Karpas-422 (cell line): Measurements from ENCODE around the gene STX4. TPM values are rescaled to one million over a fixed set of nuclear protein-coding genes. Genes with fewer than 3 reads are reported as not detected.

Source experiments
- DNase-seq: peaks from one replicate; pipeline ENCODE4 v3.0.0-alpha.2; 2015
- H2AFZ ChIP-seq: fragments of 200-600 bp; sonication (generic); 2 replicates; pipeline ENCODE4 v1.6.1; 2014; ENCODE audit warnings: antibody characterized with exemption, low read length, mixed read lengths
- H3K27ac ChIP-seq: fragments of 200-600 bp; sonication (generic); 2 replicates; pipeline ENCODE4 v1.5.1; 2014; ENCODE audit warnings: mild to moderate bottlenecking, low read length, moderate library complexity
- H3K27me3 ChIP-seq: fragments of 200-600 bp; sonication (generic); 2 replicates; pipeline ENCODE4 v1.6.1; 2014; ENCODE audit warnings: low read length, mixed read lengths
- H3K36me3 ChIP-seq: fragments of 200-600 bp; sonication (generic); 2 replicates; pipeline ENCODE4 v1.6.1; 2014; ENCODE audit warnings: low read length, mixed read lengths; ENCODE audit not compliant: insufficient read depth
- H3K4me1 ChIP-seq: fragments of 200-600 bp; sonication (generic); 2 replicates; pipeline ENCODE4 v1.6.1; 2014; ENCODE audit warnings: mild to moderate bottlenecking, low read length, mixed read lengths
- H3K4me2 ChIP-seq: fragments of 200-600 bp; sonication (generic); 2 replicates; pipeline ENCODE4 v1.6.1; 2014; ENCODE audit warnings: low read length, low read depth, mild to moderate bottlenecking; ENCODE audit not compliant: poor library complexity, severe bottlenecking
- H3K4me3 ChIP-seq: fragments of 200-600 bp; sonication (generic); 2 replicates; pipeline ENCODE4 v1.5.1; 2014; ENCODE audit warnings: mild to moderate bottlenecking, antibody characterized with exemption, low read length, mixed read lengths
- H3K79me2 ChIP-seq: fragments of 200-600 bp; sonication (generic); 2 replicates; pipeline ENCODE4 v1.6.1; 2014; ENCODE audit warnings: mild to moderate bottlenecking, low read length, mixed read lengths
- H3K9ac ChIP-seq: fragments of 200-600 bp; sonication (generic); 2 replicates; pipeline ENCODE4 v1.6.0; 2014; ENCODE audit warnings: low read length
- H3K9me2 ChIP-seq: fragments of 200-600 bp; sonication (generic), shearing (Covaris generic); replicated peaks from 2 replicates; pipeline ENCODE4 v1.6.0; 2014; ENCODE audit warnings: mild to moderate bottlenecking, low read length, moderate library complexity; ENCODE audit not compliant: insufficient read depth
- H3K9me3 ChIP-seq: fragments of 300-700, 200-600 bp; sonication (generic); 2 replicates; pipeline ENCODE4 v1.6.1; 2014; ENCODE audit warnings: low read length, mixed read lengths
- H4K20me1 ChIP-seq: fragments of 200-600 bp; sonication (generic); 2 replicates; pipeline ENCODE4 v1.6.1; 2014; ENCODE audit warnings: mild to moderate bottlenecking, antibody characterized with exemption, low read length, low read depth; ENCODE audit not compliant: insufficient read depth
- total RNA-seq: library from RNA; depleted of rRNA; stranded (reverse); fragments of >200 nt; shearing (Covaris generic); gene quantifications from 2 replicates; pipeline ENCODE4 v1.2.3, GENCODE V29; 2014; ENCODE audit warnings: low replicate concordance

STX4 gene
- total RNA-seq, 1 experiment from 2014 or later = 16.7 TPM

GRCh38 chr16:31003744-31004143 is 29.6 kb upstream of the STX4 start:
- no peaks in the 10 kb centered on the region for H4K20me1 ChIP-seq
- no peaks in the 10 kb centered on the region for H3K9me2 ChIP-seq
- H3K27ac ChIP-seq = no peak overlapping the region
- H2AFZ ChIP-seq = no peak overlapping the region
- H3K4me1 ChIP-seq = peaks cover 4% of the 10 kb centered on the region
- no peak overlapping the region for H3K4me2 ChIP-seq
- H3K4me3 ChIP-seq = no peak overlapping the region
- no peaks in the 10 kb centered on the region for H3K36me3 ChIP-seq
- no peaks in the 10 kb centered on the region for H3K9me3 ChIP-seq
- no peaks in the 10 kb centered on the region for H3K27me3 ChIP-seq
- no peak for DNase-seq
- H3K79me2 ChIP-seq = no peaks in the 10 kb centered on the region
- no peak overlapping the region for H3K9ac ChIP-seq

DNA sequence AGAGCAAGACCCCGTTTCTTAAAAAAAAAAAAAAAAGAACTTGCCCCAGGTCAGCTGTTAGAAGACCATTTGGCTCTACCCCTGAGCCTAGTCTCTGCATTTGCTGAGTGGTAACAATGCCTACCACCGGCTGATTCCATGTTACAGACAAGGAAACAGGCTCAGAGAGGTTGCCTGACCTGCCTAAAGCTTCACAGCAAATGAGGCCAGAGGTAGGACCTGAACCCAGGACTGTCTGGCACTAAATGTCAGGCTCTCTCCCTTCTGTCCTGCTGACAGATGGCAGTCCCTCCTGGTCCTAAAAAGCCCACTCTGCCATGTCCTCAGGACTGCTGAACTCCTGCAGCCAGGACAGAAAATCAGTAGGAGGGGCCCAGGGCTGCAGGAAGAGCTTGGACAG is 28.7 kb upstream of the STX4 start:
- Histone ChIP-seq H3K27me3 (no peaks in the 10 kb centered on the region), H2AFZ (no peak overlapping the region), H4K20me1 (no peaks in the 10 kb centered on the region), H3K9me3 (no peaks in the 10 kb centered on the region), H3K4me1 (peaks cover 4% of the 10 kb centered on the region), H3K36me3 (no peaks in the 10 kb centered on the region), H3K4me3 (no peak overlapping the region), H3K9me2 (no peaks in the 10 kb centered on the region), H3K9ac (no peak overlapping the region), H3K27ac (no peak overlapping the region), H3K79me2 (no peaks in the 10 kb centered on the region), H3K4me2 (no peak overlapping the region)
- no peak for DNase-seq

- Histone ChIP-seq H3K9me3 (no peaks in the 10 kb centered on the region), H3K9ac (no peak overlapping the region), H3K4me1 (peaks cover 4% of the 10 kb centered on the region), H3K79me2 (no peaks in the 10 kb centered on the region), H3K27ac (no peak overlapping the region), H2AFZ (no peak overlapping the region), H3K27me3 (no peaks in the 10 kb centered on the region), H3K4me2 (no peak overlapping the region), H4K20me1 (no peaks in the 10 kb centered on the region), H3K9me2 (no peaks in the 10 kb centered on the region), H3K36me3 (no peaks in the 10 kb centered on the region), H3K4me3 (no peak overlapping the region)
- no peak for DNase-seq
Observed at GRCh38 chr16:31005350-31006085, 27.8 kb upstream of the STX4 start.

GRCh38 chr16:31006086-31006385 is 27.3 kb upstream of the STX4 start:
- no peaks in the 10 kb centered on the region for H3K36me3 ChIP-seq
- H3K27ac ChIP-seq = no peak overlapping the region
- H3K4me3 ChIP-seq = no peak overlapping the region
- H3K79me2 ChIP-seq = no peaks in the 10 kb centered on the region
- peaks cover 4% of the 10 kb centered on the region for H3K4me1 ChIP-seq
- H3K4me2 ChIP-seq = no peak overlapping the region
- H3K9ac ChIP-seq = no peak overlapping the region
- no peaks in the 10 kb centered on the region for H3K27me3 ChIP-seq
- H2AFZ ChIP-seq = no peak overlapping the region
- no peaks in the 10 kb centered on the region for H3K9me2 ChIP-seq
- no peak for DNase-seq
- no peaks in the 10 kb centered on the region for H4K20me1 ChIP-seq
- H3K9me3 ChIP-seq = no peaks in the 10 kb centered on the region

DNA sequence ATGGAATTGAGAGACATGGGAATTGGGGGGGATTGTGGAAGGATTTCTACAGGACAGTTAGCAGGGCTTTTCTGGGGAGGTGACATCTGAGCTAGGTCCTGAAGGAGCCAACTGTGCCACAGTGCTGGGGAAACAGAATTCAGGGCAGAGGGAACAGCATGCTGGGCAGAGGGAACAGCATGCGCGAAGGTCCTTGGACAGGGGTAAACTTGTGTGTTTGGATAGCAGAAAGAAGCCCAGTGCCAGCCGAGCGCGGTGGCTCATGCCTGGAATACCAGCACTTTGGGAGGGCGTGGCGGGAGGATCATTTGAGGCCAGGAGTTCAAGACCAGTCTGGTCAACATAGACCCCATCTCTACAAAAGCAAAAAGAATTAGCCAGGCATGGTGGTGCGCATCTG is 26.8 kb upstream of the STX4 start:
- H3K9ac ChIP-seq = no peak overlapping the region
- H3K9me2 ChIP-seq = no peaks in the 10 kb centered on the region
- no peak for DNase-seq

DNA sequence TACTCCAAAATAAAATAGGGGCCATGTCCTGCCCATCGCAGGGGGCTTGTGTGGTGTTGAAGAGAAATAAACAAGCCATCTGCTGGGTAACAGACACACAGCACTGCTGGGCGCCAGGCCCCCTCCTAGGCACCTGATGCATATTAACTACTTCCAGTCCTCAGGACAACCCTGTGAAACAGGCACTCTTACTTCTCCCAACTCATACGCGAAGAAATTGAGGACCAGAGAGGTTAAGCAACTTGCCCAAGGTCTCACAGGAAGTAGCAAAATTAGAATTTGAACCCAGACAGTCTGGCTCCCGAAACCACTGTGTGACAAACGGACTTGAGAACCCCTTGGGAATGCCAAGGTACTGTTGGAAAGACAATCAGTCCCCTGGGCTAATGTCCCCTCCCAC is 25.7 kb upstream of the STX4 start:
- Histone ChIP-seq H2AFZ (no peak overlapping the region), H3K9me2 (no peaks in the 10 kb centered on the region), H3K9me3 (no peaks in the 10 kb centered on the region), H3K27ac (no peak overlapping the region), H3K4me3 (no peak overlapping the region), H3K27me3 (no peaks in the 10 kb centered on the region), H3K4me2 (no peak overlapping the region), H3K9ac (no peak overlapping the region), H3K4me1 (peaks cover 4% of the 10 kb centered on the region), H3K36me3 (no peaks in the 10 kb centered on the region), H4K20me1 (no peaks in the 10 kb centered on the region), H3K79me2 (no peaks in the 10 kb centered on the region)
- DNase-seq = no peak

More for the DNA sequence above, 26.8 kb upstream of the STX4 start:
- no peaks in the 10 kb centered on the region for H3K36me3 ChIP-seq
- H3K79me2 ChIP-seq = no peaks in the 10 kb centered on the region
- H3K27ac ChIP-seq = no peak overlapping the region
- no peak overlapping the region for H3K4me3 ChIP-seq
- H2AFZ ChIP-seq = no peak overlapping the region
- H3K4me1 ChIP-seq = peaks cover 4% of the 10 kb centered on the region
- H3K27me3 ChIP-seq = no peaks in the 10 kb centered on the region
- H3K9me3 ChIP-seq = no peaks in the 10 kb centered on the region
- H3K4me2 ChIP-seq = no peak overlapping the region
- H4K20me1 ChIP-seq = no peaks in the 10 kb centered on the region

DNA sequence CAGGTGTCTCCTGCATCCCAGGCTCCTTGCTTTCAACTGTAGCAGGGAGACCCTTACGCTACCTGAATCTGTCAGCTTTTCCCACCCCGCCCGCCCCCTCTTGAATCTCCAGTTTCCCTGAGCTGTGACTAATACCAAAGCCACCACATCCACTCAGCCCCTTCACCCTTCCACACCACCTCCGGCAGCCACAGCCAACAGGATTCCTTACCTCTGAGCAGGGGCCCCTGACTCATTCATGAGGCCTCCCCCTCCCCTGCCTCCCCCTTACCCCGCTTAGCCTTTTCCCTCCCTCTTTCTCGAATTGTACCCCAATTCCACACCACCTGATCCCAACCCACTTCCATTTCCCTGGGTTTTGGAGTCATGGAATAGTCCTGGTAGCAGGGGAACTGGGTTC is 25.2 kb upstream of the STX4 start:
- Histone ChIP-seq H3K79me2 (no peaks in the 10 kb centered on the region), H3K4me2 (no peak overlapping the region), H3K4me3 (no peak overlapping the region), H3K4me1 (peaks cover 4% of the 10 kb centered on the region), H3K9ac (no peak overlapping the region), H3K27ac (no peak overlapping the region), H3K36me3 (no peaks in the 10 kb centered on the region), H4K20me1 (no peaks in the 10 kb centered on the region), H2AFZ (no peak overlapping the region), H3K27me3 (no peaks in the 10 kb centered on the region), H3K9me3 (no peaks in the 10 kb centered on the region), H3K9me2 (no peaks in the 10 kb centered on the region)
- DNase-seq = no peak

GRCh38 chr16:31008551-31008950 is 24.8 kb upstream of the STX4 start:
- H3K36me3 ChIP-seq = no peaks in the 10 kb centered on the region
- DNase-seq = no peak
- no peaks in the 10 kb centered on the region for H3K79me2 ChIP-seq
- H3K4me2 ChIP-seq = no peak overlapping the region
- H3K9me3 ChIP-seq = no peaks in the 10 kb centered on the region
- no peaks in the 10 kb centered on the region for H3K9me2 ChIP-seq
- no peaks in the 10 kb centered on the region for H3K27me3 ChIP-seq
- H2AFZ ChIP-seq = no peak overlapping the region
- H3K4me1 ChIP-seq = peaks cover 4% of the 10 kb centered on the region
- no peak overlapping the region for H3K4me3 ChIP-seq
- no peak overlapping the region for H3K27ac ChIP-seq
- no peak overlapping the region for H3K9ac ChIP-seq
- no peaks in the 10 kb centered on the region for H4K20me1 ChIP-seq

DNA sequence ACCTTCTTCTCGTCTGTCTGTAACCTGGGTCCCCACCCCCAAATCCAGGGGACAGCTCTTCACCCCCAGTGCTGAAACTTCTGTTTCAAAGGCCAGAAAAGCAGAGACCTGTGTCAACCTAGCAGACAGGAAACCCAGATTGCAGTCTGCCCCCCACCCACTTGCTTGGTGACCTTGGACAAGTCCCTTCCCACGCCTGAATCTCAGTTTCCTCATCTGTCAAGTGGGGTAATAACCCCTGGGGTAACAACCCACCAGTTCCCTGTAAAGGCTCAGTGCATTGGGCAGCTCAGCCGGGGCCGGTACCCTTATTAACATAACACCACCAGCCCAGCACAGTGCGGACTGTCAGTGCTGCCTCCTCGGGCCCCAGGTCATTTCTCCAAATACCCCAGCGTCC is 24.2 kb upstream of the STX4 start:
- no peak for DNase-seq
- H3K4me2 ChIP-seq = no peak overlapping the region
- no peak overlapping the region for H2AFZ ChIP-seq
- no peak overlapping the region for H3K9ac ChIP-seq
- no peaks in the 10 kb centered on the region for H3K79me2 ChIP-seq
- H4K20me1 ChIP-seq = no peaks in the 10 kb centered on the region
- no peak overlapping the region for H3K4me3 ChIP-seq
- no peaks in the 10 kb centered on the region for H3K27me3 ChIP-seq
- no peaks in the 10 kb centered on the region for H3K36me3 ChIP-seq
- no peak overlapping the region for H3K27ac ChIP-seq
- H3K9me2 ChIP-seq = no peaks in the 10 kb centered on the region
- peaks cover 4% of the 10 kb centered on the region for H3K4me1 ChIP-seq
- H3K9me3 ChIP-seq = no peaks in the 10 kb centered on the region
